Activated gamma-delta T cell (primary cell): ENCODE data around the gene ALDH18A1.

Source experiments
- DNase-seq: peaks from one replicate; lab custom pipeline; 2025; lab: John Stamatoyannopoulos, UW

ALDH18A1 gene

DNA sequence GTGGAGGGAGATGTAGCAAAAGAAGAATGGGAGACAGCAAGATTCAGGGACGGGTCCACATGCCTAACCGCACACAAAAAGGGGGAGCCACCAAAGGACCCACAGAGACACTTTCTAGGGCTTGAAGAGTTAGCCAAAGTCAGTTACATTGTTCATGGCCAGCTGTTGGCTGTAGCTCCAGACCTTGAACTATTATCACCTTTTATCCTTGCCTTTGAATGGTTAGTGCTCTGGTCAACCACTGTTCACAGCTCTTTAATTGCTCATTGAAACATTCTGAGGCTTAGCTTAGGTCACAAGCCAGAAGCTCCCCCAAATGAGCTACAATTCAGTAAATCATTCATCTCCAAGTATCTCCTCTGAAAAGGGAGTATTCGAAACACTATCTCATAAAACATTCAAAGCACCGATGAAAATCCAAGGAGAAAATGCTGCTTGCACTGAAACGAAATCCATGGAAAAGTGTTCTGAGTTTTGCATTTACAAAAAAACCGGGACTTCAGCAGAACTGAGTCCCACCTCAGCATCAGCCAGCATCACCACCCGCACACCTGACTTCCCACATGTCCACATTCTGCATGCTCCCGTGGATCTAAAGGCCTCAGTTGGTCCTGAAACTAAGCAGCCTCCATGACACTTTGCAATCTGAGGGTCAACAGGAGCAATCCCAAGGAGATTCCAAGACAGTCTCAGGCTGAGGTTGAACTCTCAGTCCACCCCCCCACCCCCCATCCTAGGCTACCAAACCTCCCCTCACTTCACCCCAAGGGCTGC, 99.3 kb downstream of the ALDH18A1 start:
- DNase-seq, result no peak
